Measurements from ENCODE around the gene TMEM120A. TPM values are rescaled to one million over a fixed set of nuclear protein-coding genes. Genes with fewer than 3 reads are reported as not detected.

Gene TMEM120A
- total RNA-seq, 2 experiments from 2014 or later: 12.4 to 22.1 TPM

DNA sequence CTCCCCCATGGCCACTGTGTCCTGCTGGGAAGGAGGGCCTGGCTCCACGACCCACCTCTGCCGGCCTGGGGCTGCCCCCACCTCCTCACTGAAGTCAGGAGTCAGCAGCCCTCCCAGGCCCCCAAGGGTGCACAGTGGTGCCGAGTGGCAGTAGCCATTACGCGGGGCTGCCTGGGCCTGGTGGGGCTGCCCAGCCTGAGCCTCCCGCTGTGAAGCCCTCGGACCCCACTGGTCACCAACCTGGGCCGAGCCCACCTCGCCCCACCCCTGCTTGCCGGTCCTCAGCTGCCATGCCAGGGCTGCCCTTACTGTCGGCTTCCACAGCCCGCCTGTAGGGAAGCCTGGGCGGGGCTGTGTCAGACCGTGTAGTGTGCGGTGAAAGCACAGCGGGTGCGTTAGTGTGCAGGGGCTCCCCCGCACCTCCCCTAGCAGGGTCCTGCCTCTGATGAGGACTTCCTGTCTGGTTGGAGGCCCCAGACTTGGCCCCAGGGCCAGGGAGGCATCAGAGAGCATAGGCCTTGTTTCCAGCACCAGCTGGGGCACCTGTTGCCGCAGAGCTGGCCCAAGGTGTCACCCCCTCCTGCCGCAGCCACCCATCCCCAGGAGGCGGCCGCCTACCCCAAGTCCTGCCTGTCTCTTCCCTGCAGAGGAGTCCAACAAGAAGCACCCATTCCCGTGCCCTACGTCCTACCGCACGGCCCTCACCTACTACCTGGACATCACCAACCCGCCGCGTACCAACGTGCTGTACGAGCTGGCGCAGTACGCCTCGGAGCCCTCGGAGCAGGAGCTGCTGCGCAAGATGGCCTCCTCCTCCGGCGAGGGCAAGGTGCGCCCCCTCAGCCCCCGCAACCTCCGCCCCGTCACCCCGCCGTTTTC is 10.0 kb downstream of the TMEM120A start:
- Histone ChIP-seq H3K9me2 (ENCODE audit: insufficient read depth, low read length) (no peaks in the 10 kb centered on the region), H3K4me1 (ENCODE audit: insufficient read depth, low read length, poor library complexity, severe bottlenecking) (no peaks in the 10 kb centered on the region), H3K79me2 (ENCODE audit: insufficient read depth, low read depth, low read length) (no peaks in the 10 kb centered on the region), H4K20me1 (ENCODE audit: insufficient read depth, low read length) (no peaks in the 10 kb centered on the region), H3K36me3 (ENCODE audit: insufficient read depth, low read length) (peaks cover 16% of the 10 kb centered on the region; the same call in 1 of the 2 replicates), H3K4me3 (ENCODE audit: low read depth, low read length, poor library complexity, severe bottlenecking) (no peak overlapping the region), H3K9me3 (ENCODE audit: low read length) (no peaks in the 10 kb centered on the region), H3K4me2 (ENCODE audit: low read length) (no peak overlapping the region), H2AFZ (ENCODE audit: low read length) (no peak overlapping the region), H3K27ac (ENCODE audit: low read depth, low read length, poor library complexity, severe bottlenecking) (no peak overlapping the region)
- no TSS peak for BruUV-seq (replicated peaks)
- TF ChIP-seq, protein P1, sequence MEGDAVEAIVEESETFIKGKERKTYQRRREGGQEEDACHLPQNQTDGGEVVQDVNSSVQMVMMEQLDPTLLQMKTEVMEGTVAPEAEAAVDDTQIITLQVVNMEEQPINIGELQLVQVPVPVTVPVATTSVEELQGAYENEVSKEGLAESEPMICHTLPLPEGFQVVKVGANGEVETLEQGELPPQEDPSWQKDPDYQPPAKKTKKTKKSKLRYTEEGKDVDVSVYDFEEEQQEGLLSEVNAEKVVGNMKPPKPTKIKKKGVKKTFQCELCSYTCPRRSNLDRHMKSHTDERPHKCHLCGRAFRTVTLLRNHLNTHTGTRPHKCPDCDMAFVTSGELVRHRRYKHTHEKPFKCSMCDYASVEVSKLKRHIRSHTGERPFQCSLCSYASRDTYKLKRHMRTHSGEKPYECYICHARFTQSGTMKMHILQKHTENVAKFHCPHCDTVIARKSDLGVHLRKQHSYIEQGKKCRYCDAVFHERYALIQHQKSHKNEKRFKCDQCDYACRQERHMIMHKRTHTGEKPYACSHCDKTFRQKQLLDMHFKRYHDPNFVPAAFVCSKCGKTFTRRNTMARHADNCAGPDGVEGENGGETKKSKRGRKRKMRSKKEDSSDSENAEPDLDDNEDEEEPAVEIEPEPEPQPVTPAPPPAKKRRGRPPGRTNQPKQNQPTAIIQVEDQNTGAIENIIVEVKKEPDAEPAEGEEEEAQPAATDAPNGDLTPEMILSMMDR (conservative IDR thresholded peaks at IDR 0.05; ENCODE audit: low read length): no peak
- no peak for TF ChIP-seq EZH2phosphoT487 (IDR thresholded peaks at IDR 0.05; ENCODE audit: borderline replicate concordance, low read depth, low read length)
- intact Hi-C loops (cut with micrococcal nuclease; ENCODE audit: unreplicated experiment): no loop called here
- DNase-seq (ENCODE audit: low spot score): no peak
- ChIA-PET POLR2A (no interaction called here), CTCF (ENCODE audit: unreplicated experiment) (no interaction called here)

- no peak overlapping the region for H2AFZ ChIP-seq (ENCODE audit: low read length)
- H3K9me3 ChIP-seq (ENCODE audit: low read length): no peaks in the 10 kb centered on the region
- H4K20me1 ChIP-seq (ENCODE audit: insufficient read depth, low read length): no peaks in the 10 kb centered on the region
- H3K4me1 ChIP-seq (ENCODE audit: insufficient read depth, low read length, poor library complexity, severe bottlenecking): no peaks in the 10 kb centered on the region
- no peak overlapping the region for H3K27ac ChIP-seq (ENCODE audit: low read depth, low read length, poor library complexity, severe bottlenecking)
- no peaks in the 10 kb centered on the region for H3K79me2 ChIP-seq (ENCODE audit: insufficient read depth, low read depth, low read length)
- H3K4me3 ChIP-seq (ENCODE audit: low read depth, low read length, poor library complexity, severe bottlenecking): no peak overlapping the region
- no peaks in the 10 kb centered on the region for H3K9me2 ChIP-seq (ENCODE audit: insufficient read depth, low read length)
- CTCF ChIA-PET (ENCODE audit: unreplicated experiment): no interaction called here
- no peak overlapping the region for H3K4me2 ChIP-seq (ENCODE audit: low read length)
- no peak for TF ChIP-seq EZH2phosphoT487 (IDR thresholded peaks at IDR 0.05; ENCODE audit: borderline replicate concordance, low read depth, low read length)
- TF ChIP-seq, protein P1 (conservative IDR thresholded peaks at IDR 0.05; ENCODE audit: low read length): no peak
- DNase-seq (ENCODE audit: low spot score): no peak
- peaks cover 16% of the 10 kb centered on the region; the same call in 1 of the 2 replicates for H3K36me3 ChIP-seq (ENCODE audit: insufficient read depth, low read length)
- BruUV-seq (replicated peaks): no TSS peak
- intact Hi-C loops (cut with micrococcal nuclease; ENCODE audit: unreplicated experiment): no loop called here
- POLR2A ChIA-PET: no interaction called here
Observed at GRCh38 chr7:75983471-75984129, 10.8 kb downstream of the TMEM120A start.

Measured in OCI-LY7 (cell line).